C1 segment of cervical spinal cord (tissue), 14 donors: Measurements from ENCODE around the gene CLIC2.

ENCODE experiments used
- DNase-seq, 14 donors: peaks; one replicate each; lab custom pipeline; 2025; lab: John Stamatoyannopoulos, UW

CLIC2 gene

DNA sequence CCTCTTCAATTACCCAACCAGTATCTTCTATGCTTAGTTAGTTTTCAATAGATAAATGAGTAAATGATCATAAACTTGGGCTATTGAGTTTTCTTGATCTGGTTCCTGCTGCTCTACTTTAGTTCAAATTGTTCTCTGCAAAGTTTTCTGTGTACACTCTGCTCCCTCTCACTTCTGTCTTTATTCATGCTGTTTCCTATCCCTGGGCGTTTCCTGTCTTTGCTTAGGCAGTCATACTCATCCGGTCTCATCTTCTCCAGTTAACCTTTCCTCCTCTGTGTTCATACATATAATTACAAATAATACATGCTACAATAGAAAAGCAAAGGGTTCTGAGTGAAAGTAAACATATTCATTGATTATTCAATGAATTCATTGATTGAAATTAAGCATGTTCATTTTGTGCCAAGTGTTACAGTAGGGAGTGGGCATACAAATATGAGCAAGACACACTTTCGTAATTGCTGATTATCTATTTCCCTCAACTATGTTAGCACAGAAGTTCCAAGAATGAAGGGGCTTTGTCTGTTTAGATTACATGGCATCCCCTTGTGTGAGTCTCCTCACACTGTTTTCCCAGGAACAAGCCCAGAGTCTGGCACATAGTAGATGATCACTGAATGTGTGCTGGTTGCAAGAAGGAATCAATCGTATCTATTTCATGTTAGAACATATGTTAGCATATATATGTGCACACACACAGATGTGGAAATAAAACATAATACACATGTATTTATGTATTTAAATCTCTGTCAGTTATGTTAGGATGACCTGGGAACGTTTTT, 71.3 kb downstream of the CLIC2 start:
- DNase-seq: no peak

DNA sequence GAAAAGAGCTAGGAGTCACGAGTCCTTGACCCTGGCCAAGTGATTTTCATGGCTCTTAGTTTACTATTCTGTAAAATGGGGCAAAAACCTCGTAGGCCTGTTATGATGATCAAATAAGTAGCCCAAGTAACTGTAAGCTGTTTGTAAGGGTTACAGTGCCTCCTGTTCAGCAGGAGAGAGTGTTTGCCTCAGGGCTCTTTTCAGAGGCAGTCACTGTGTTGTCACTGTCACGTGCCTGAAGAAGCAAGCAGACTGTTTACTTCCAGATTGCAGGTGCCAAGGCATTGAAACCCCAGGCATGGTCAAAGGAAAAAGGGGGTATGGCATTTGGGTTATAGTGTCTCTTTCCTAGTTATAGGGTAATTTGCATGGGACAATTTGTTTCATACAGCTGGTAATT, 74.7 kb downstream of the CLIC2 start:
- no peak for DNase-seq

DNA sequence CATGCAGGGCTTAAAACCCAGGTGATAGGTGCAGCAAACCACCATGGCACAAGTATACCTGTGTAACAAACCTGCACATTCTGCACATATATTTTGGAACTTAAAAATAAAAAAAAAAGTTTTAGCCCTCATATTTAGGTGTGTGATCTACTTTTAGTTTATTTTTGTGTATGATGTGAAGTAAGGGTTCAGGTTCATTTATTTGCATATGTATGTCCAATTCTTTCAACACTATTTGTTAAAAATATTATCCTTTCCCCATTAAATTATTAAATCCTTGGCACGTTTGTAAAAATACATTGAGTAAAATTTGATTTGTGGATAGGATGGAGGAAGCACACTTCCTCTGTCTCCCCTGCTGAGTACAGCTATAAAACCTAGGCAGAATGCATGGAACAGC, 83.0 kb downstream of the CLIC2 start:
- DNase-seq: no peak

DNA sequence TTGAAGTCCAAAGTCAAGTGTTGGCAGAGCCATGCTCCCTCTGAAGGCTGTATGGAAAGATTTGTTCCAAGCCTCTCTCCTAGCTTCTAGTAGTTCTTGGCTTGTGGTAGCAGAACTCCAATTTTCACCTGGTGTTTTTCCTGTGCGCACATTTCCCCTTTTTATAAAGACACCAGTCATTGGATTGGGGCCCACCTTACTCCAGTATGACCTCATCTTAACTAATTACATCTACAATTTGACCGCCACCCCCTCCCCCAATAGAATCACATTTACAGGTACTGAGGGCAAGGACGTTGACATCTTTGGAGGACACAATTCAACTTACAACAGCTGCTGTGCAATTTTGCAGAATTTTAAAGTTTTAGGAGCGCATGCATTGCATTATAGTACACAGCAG, 86.9 kb downstream of the CLIC2 start:
- DNase-seq: no peak

DNA sequence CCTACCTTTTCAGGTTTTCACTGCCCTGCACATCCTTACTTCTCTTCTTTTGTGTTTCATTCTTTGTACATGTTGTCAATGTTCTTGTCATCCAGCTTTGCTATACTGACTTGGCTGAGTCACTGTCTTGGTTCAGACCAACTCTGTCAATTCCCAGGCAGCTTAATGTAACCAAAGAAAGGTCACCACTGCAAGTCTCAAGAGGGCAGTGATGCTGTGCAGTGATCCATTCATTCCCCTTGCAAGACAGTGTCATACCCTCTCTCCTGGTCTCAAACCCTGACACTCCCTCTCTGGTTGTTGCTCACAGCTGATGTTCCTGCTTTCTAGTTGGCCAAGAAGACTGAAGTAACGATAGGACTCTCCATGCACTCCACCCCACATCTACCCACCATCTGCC, 87.7 kb downstream of the CLIC2 start:
- no peak for DNase-seq

DNA sequence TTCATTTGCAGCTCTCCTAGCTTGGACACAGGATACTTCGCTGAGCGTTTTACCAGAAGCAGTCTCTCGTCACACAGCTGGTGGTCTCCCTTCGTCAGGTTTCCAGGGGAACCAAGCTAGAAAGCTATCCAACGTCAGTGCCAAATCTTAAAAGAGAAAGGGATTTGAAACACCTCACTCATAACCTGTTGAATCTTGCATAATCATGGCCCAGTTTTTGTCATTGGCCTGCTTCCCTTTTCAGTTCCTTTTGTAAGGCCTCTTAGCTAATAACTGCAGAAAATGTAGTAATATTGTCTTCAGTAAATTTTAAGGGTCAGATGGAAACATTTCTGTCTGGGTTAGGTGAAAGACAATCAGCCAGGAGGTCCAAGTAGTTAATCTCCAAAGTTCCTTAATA, 92.1 kb downstream of the CLIC2 start:
- DNase-seq: no peak

DNA sequence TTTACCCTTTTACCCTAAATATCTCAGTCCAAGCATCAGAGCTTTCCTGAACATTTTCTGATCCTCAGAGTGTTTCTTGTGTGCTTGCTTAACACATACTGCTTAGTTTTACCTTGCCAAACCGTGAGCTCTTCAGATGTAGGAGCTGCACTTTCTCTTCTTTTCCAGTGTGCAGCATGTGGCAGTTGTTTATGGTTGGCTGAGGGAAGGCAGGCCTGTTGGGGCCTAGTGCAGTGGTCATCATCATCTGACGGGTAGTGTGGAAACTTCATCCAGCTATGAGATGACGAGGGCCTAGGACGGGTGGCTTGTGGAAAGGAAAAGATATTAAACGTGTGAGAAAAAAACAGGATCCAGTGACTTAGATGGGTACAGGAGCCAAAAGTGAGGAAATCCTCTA, 96.7 kb downstream of the CLIC2 start:
- DNase-seq: no peak

DNA sequence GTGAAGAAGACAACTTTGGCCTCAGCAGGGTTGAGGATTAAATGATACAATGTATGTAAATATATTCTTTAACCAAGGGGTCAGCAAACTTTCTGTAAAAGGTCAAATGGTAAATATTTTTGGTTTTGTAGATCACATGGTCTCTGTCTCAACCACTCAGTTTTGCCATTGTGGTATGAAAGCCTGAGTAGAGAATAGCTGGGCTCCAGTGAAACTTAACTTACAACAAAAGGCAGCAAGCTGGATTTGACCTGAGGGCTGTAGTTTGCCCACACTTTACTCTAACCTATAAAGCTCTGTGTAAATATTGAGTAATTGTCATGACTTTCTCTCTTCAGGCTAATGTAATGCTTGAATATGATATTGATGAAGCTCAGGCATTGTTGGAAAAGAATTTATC, 98.5 kb downstream of the CLIC2 start:
- no peak for DNase-seq

DNA sequence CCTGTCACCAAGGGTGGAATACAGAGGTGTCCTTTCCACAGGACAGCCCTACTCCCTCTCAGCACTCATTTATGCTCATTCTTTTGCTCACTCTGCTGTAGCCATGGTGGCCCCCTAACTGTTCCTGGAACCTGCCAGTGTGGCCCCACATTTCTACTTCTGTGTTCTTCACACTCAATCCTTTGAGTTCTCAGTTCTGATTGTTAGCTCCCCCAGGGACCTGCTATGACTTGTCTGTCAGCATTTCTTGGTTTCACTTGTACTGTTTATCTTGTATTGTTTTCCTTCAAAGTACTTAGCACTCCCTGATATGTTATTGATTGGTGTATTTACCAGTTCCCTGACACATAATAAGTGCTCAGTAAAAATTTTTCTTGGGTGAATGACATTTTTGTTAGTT, 103.3 kb downstream of the CLIC2 start:
- no peak for DNase-seq
